H9 (cell line): ENCODE data around the gene STXBP1. TPM values are rescaled to one million over a fixed set of nuclear protein-coding genes. Genes with fewer than 3 reads are reported as not detected.

Source experiments
- DNase-seq: peaks from one replicate; pipeline ENCODE4 v3.0.0-alpha.2; 2017
- H2AFZ ChIP-seq: one replicate; pipeline ENCODE4 v1.6.1; 2013; ENCODE audit warnings: mild to moderate bottlenecking, low read length, control low read depth, moderate library complexity
- H2AK5ac ChIP-seq: 2 replicates; pipeline ENCODE4 v1.6.1; 2013; ENCODE audit warnings: low read length, control low read depth, mixed read lengths; ENCODE audit not compliant: insufficient read length
- H2BK120ac ChIP-seq: one replicate; pipeline ENCODE4 v1.6.1; 2013; ENCODE audit warnings: low read depth, mild to moderate bottlenecking, low read length, control low read depth, inconsistent platforms; ENCODE audit not compliant: poor library complexity, severe bottlenecking
- H2BK12ac ChIP-seq: 2 replicates; pipeline ENCODE4 v1.6.1; 2013; ENCODE audit warnings: low read length, control low read depth, mixed read lengths, low read depth; ENCODE audit not compliant: insufficient read length
- H2BK15ac ChIP-seq: 2 replicates; pipeline ENCODE4 v1.6.1; 2013; ENCODE audit warnings: low read depth, low read length, control low read depth
- H2BK20ac ChIP-seq: one replicate; pipeline ENCODE4 v1.6.1; 2013; ENCODE audit warnings: low read depth, mild to moderate bottlenecking, low read length, control low read depth, inconsistent platforms; ENCODE audit not compliant: poor library complexity, severe bottlenecking
- H2BK5ac ChIP-seq: 2 replicates; pipeline ENCODE4 v1.6.1; 2013; ENCODE audit warnings: low read length, control low read depth, mixed read lengths; ENCODE audit not compliant: insufficient read length
- H3K14ac ChIP-seq: 2 replicates; pipeline ENCODE4 v1.6.1; 2013; ENCODE audit warnings: low read length, control low read depth; ENCODE audit not compliant: insufficient read depth
- H3K18ac ChIP-seq: 2 replicates; pipeline ENCODE4 v1.6.1; 2013; ENCODE audit warnings: low read depth, mild to moderate bottlenecking, mixed read lengths, low read length, control low read depth; ENCODE audit not compliant: insufficient read length
- H3K23ac ChIP-seq: 2 replicates; pipeline ENCODE4 v1.6.1; 2013; ENCODE audit warnings: low read length, control low read depth, mixed read lengths, low read depth; ENCODE audit not compliant: insufficient read length
- H3K23me2 ChIP-seq: 2 replicates; pipeline ENCODE4 v1.6.1; 2013; ENCODE audit warnings: low read depth, mild to moderate bottlenecking, mixed read lengths, low read length, control low read depth; ENCODE audit not compliant: insufficient read length, poor library complexity, severe bottlenecking
- H3K27ac ChIP-seq: 2 replicates; pipeline ENCODE4 v1.5.1; 2013; ENCODE audit warnings: low read length, control low read depth, mixed read lengths, low read depth; ENCODE audit not compliant: insufficient read length
- H3K27me3 ChIP-seq: 2 replicates; pipeline ENCODE4 v1.6.1; 2013; ENCODE audit warnings: low read length, control low read depth, inconsistent platforms; ENCODE audit not compliant: insufficient read depth
- H3K4ac ChIP-seq: 2 replicates; pipeline ENCODE4 v1.6.1; 2013; ENCODE audit warnings: low read depth, mild to moderate bottlenecking, control low read depth, inconsistent platforms, low read length, moderate library complexity
- H3K4me1 ChIP-seq: 2 replicates; pipeline ENCODE4 v1.6.1; 2013; ENCODE audit warnings: low read length, control low read depth, inconsistent platforms; ENCODE audit not compliant: insufficient read depth
- H3K4me2 ChIP-seq: 2 replicates; pipeline ENCODE4 v1.6.1; 2013; ENCODE audit warnings: low read length, control low read depth, mixed read lengths; ENCODE audit not compliant: insufficient read length, insufficient read depth
- H3K56ac ChIP-seq: 2 replicates; pipeline ENCODE4 v1.6.1; 2013; ENCODE audit warnings: low read depth, mild to moderate bottlenecking, mixed read lengths, low read length, control low read depth; ENCODE audit not compliant: insufficient read length
- H3K79me1 ChIP-seq: 2 replicates; pipeline ENCODE4 v1.6.1; 2013; ENCODE audit warnings: low read depth, mild to moderate bottlenecking, moderate library complexity, low read length, control low read depth, inconsistent platforms; ENCODE audit not compliant: insufficient read depth, poor library complexity, severe bottlenecking
- H3K79me2 ChIP-seq: 2 replicates; pipeline ENCODE4 v1.6.1; 2013; ENCODE audit warnings: low read length, control low read depth, inconsistent platforms; ENCODE audit not compliant: insufficient read depth
- H3K9ac ChIP-seq: 2 replicates; pipeline ENCODE4 v1.6.1; 2013; ENCODE audit warnings: low read length, control low read depth, mixed read lengths; ENCODE audit not compliant: insufficient read length; ENCODE audit errors: extremely low read depth
- H3K9me3 ChIP-seq: one replicate; pipeline ENCODE4 v1.6.1; 2013; ENCODE audit warnings: low read depth, low read length, inconsistent platforms; ENCODE audit not compliant: control insufficient read depth
- H3T11ph ChIP-seq: one replicate; pipeline ENCODE4 v1.6.1; 2013; ENCODE audit warnings: mild to moderate bottlenecking, low read length, control low read depth, inconsistent platforms
- H4K20me1 ChIP-seq: one replicate; pipeline ENCODE4 v1.6.1; 2013; ENCODE audit not compliant: control insufficient read depth, insufficient read length, insufficient read depth
- H4K5ac ChIP-seq: 2 replicates; pipeline ENCODE4 v1.6.1; 2013; ENCODE audit warnings: low read depth, mild to moderate bottlenecking, mixed read lengths, low read length, control low read depth; ENCODE audit not compliant: insufficient read length
- H4K8ac ChIP-seq: replicated peaks from 2 replicates; pipeline ENCODE4 v1.6.1; 2013; ENCODE audit warnings: low read length, control low read depth, mixed read lengths, low read depth; ENCODE audit not compliant: insufficient read length
- H4K91ac ChIP-seq: 2 replicates; pipeline ENCODE4 v1.6.1; 2013; ENCODE audit warnings: low read depth, mild to moderate bottlenecking, moderate library complexity, mixed read lengths, low read length, control low read depth; ENCODE audit not compliant: insufficient read length
- H3K27ac Mint-ChIP-seq, 3 experiments: 2 replicates in 2 of 3; 3 replicates in 1 of 3; pipeline ENCODE4 v1.8.0; 2020 to 2021; ENCODE audit warnings: mixed read lengths in 3 of 3, mild to moderate bottlenecking in 1 of 3, moderate library complexity in 1 of 3
- H3K27me3 Mint-ChIP-seq: 2 replicates; pipeline ENCODE4 v1.8.0; 2021; ENCODE audit warnings: low read depth, mild to moderate bottlenecking, moderate library complexity, mixed read lengths
- H3K36me3 Mint-ChIP-seq, 3 experiments: 2 replicates in 2 of 3; 3 replicates in 1 of 3; pipeline ENCODE4 v1.8.0; 2020 to 2021; ENCODE audit warnings: low read depth in 3 of 3, mixed read lengths in 3 of 3; ENCODE audit not compliant: insufficient read depth in 1 of 3
- H3K4me1 Mint-ChIP-seq, 2 experiments: 2 replicates each; pipeline ENCODE4 v1.8.0; 2020; ENCODE audit warnings: mixed read lengths in 2 of 2
- H3K4me3 Mint-ChIP-seq, 2 experiments: 2 replicates in 1 of 2; 3 replicates in 1 of 2; pipeline ENCODE4 v1.8.0; 2020 to 2021; ENCODE audit warnings: mild to moderate bottlenecking in 2 of 2, mixed read lengths in 2 of 2, moderate library complexity in 1 of 2
- H3K9me3 Mint-ChIP-seq, 2 experiments: 2 replicates in 1 of 2; 3 replicates in 1 of 2; pipeline ENCODE4 v1.8.0; 2020; ENCODE audit warnings: mild to moderate bottlenecking in 2 of 2, mixed read lengths in 2 of 2, moderate library complexity in 1 of 2
- CTCF ChIP-seq: fragments of 200-600 bp; sonication (generic); conservative IDR thresholded peaks from 3 replicates; pipeline ENCODE4 v1.8.0; 2021; ENCODE audit warnings: antibody characterized with exemption, mild to moderate bottlenecking
- WGBS: extraction: QIAGEN DNeasy Blood & Tissue Kit; methylation state at CpG from one replicate; pipeline ENCODE4 v1.1.7; 2013; ENCODE audit warnings: missing lambda C conversion rate, low lambda C conversion rate, mixed read lengths; ENCODE audit not compliant: insufficient read length; ENCODE audit errors: extremely low coverage; 5-methylcytosine and 5-hydroxymethylcytosine counted together
- total RNA-seq: library from RNA; stranded (reverse); gene quantifications from 2 replicates; pipeline ENCODE4 v1.2.1, GENCODE V29; 2021

STXBP1 gene
- total RNA-seq, 1 experiment from 2014 or later = 22.3 TPM

- no peaks in the 10 kb centered on the region for H3K79me2 ChIP-seq
- H3K27ac ChIP-seq = no peak overlapping the region
- peaks cover 4% of the 10 kb centered on the region for H3K23me2 ChIP-seq
- no peak overlapping the region for H3K9ac ChIP-seq
- H3K18ac ChIP-seq = no peak overlapping the region
- no peaks in the 10 kb centered on the region for H3K36me3 Mint-ChIP-seq
- no peak overlapping the region for H2AFZ ChIP-seq
- H4K20me1 ChIP-seq = no peaks in the 10 kb centered on the region
- TF ChIP-seq CTCF = no peak
- no peak overlapping the region for H2BK12ac ChIP-seq
- H3K79me1 ChIP-seq = no peaks in the 10 kb centered on the region
- peaks cover 4 to 24% of the 10 kb centered on the region in 2 experiments for H3K4me1 Mint-ChIP-seq
- H4K8ac ChIP-seq = no peak overlapping the region
- H3K4me2 ChIP-seq = no peak overlapping the region
- H2BK20ac ChIP-seq = no peak overlapping the region
- no peak overlapping the region for H2BK15ac ChIP-seq
- H3K27ac Mint-ChIP-seq = no peak overlapping the region; a peak in 1 of 7 replicates
- no peak overlapping the region for H4K5ac ChIP-seq
- H2AK5ac ChIP-seq = no peak overlapping the region
- WGBS = no CpG with 5 or more reads among the region's 9 CpGs
- no peaks in the 10 kb centered on the region for H3K4me1 ChIP-seq
- H3K4me3 Mint-ChIP-seq = no peak overlapping the region
- no peak overlapping the region for H3K4ac ChIP-seq
- no peak for DNase-seq
- no peak overlapping the region for H4K91ac ChIP-seq
- no peaks in the 10 kb centered on the region for H3K27me3 ChIP-seq
- no peaks in the 10 kb centered on the region for H3K9me3 ChIP-seq
- no peak overlapping the region for H3T11ph ChIP-seq
- no peak overlapping the region for H3K14ac ChIP-seq
- peaks cover 4% of the 10 kb centered on the region for H3K27me3 Mint-ChIP-seq
- no peaks in the 10 kb centered on the region for H3K9me3 Mint-ChIP-seq
- H2BK5ac ChIP-seq = no peak overlapping the region
- no peak overlapping the region for H3K23ac ChIP-seq
- no peak overlapping the region for H2BK120ac ChIP-seq
- H3K56ac ChIP-seq = no peak overlapping the region
These were observed 91.3 kb downstream of the STXBP1 start for GRCh38 chr9:127703289-127703946.
